ENCODE measurements around the gene WDR54. TPM values are rescaled to one million over a fixed set of nuclear protein-coding genes. Genes with fewer than 3 reads are reported as not detected.

WDR54 gene
- total RNA-seq, 1 donor from 2014 or later, result 15.8 TPM

DNA sequence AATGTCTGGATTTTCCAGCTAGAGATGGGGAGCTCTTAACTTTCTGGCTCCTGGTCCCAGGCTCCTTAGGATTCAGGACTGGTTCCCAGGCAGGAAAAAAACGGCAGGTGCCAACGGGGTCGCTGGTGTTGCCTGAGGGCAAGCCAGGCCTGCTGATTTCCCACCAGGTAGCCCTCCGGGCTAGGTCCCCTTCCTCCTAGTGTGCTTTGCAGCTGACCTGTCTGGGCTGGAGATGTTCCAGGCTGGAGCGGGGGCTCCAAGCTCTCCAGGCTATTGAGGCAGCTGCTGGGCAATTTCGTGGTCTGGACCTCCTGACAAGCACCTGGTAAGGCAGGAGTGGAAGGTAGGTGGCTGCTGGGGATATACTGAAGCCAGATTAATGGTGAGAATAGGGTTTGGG lies 53.0 kb downstream of the WDR54 start:
- peaks cover 27% of the 10 kb centered on the region for H3K4me1 Mint-ChIP-seq (ENCODE audit: unreplicated experiment)
- H3K27me3 Mint-ChIP-seq (ENCODE audit: unreplicated experiment), result no peaks in the 10 kb centered on the region
- TF ChIP-seq, protein P1, sequence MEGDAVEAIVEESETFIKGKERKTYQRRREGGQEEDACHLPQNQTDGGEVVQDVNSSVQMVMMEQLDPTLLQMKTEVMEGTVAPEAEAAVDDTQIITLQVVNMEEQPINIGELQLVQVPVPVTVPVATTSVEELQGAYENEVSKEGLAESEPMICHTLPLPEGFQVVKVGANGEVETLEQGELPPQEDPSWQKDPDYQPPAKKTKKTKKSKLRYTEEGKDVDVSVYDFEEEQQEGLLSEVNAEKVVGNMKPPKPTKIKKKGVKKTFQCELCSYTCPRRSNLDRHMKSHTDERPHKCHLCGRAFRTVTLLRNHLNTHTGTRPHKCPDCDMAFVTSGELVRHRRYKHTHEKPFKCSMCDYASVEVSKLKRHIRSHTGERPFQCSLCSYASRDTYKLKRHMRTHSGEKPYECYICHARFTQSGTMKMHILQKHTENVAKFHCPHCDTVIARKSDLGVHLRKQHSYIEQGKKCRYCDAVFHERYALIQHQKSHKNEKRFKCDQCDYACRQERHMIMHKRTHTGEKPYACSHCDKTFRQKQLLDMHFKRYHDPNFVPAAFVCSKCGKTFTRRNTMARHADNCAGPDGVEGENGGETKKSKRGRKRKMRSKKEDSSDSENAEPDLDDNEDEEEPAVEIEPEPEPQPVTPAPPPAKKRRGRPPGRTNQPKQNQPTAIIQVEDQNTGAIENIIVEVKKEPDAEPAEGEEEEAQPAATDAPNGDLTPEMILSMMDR (IDR thresholded peaks at IDR 0.05), result no peak
- no peak overlapping the region for H3K27ac Mint-ChIP-seq (ENCODE audit: unreplicated experiment)
- H3K9me3 Mint-ChIP-seq (ENCODE audit: unreplicated experiment), result no peaks in the 10 kb centered on the region
- DNase-seq (ENCODE audit: extremely low spot score, unreplicated experiment), result no peak
- peaks cover 15% of the 10 kb centered on the region for H3K36me3 Mint-ChIP-seq (ENCODE audit: unreplicated experiment)
- H3K4me3 Mint-ChIP-seq (ENCODE audit: unreplicated experiment), result peak overlapping the region; percentile 50

DNA sequence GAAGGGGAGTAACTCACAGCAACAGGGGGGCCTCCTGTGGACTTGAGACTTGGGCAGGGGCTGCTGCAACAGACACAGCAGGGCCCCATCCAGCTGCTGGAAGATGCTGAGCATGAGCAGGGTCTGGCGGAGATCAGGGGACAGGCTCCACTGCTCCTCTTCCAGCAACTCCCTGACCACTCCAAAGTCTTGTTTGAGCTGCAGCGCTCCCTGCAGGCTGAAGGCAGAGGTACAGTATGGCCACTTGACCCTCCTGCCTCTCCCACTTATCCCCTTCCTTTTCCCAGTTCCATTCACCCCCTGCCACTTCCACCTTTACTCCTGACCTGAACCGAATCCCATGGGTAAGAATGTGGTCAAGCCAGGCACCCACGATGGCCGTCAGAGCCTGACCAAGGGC lies 53.4 kb downstream of the WDR54 start:
- TF ChIP-seq, protein P1 (IDR thresholded peaks at IDR 0.05), result peak; percentile 27
- H3K27ac Mint-ChIP-seq (ENCODE audit: unreplicated experiment), result no peak overlapping the region
- no peaks in the 10 kb centered on the region for H3K27me3 Mint-ChIP-seq (ENCODE audit: unreplicated experiment)

More for the DNA sequence above, 53.4 kb downstream of the WDR54 start:
- no peak for DNase-seq (ENCODE audit: extremely low spot score, unreplicated experiment)
- peaks cover 27% of the 10 kb centered on the region for H3K4me1 Mint-ChIP-seq (ENCODE audit: unreplicated experiment)
- H3K36me3 Mint-ChIP-seq (ENCODE audit: unreplicated experiment), result peaks cover 19% of the 10 kb centered on the region
- no peak overlapping the region for H3K4me3 Mint-ChIP-seq (ENCODE audit: unreplicated experiment)
- no peaks in the 10 kb centered on the region for H3K9me3 Mint-ChIP-seq (ENCODE audit: unreplicated experiment)

Other genes starting within 250 kb of the WDR54 start
- gene MOB1A, start 242.9 kb upstream of the WDR54 start, total RNA-seq, result 96.1 and 96.3 TPM in 2 replicates
- 223 and 242 TPM in 2 replicates for gene MTHFD2, start 223.1 kb upstream of the WDR54 start, total RNA-seq
- gene SLC4A5, start 78.3 kb upstream of the WDR54 start, total RNA-seq, result 1.6 and 2.3 TPM in 2 replicates
- gene DCTN1, start 41.4 kb upstream of the WDR54 start, total RNA-seq, result 182 and 186 TPM in 2 replicates
- 2.4 and 2.8 TPM in 2 replicates for gene C2orf81, start 111 bp upstream of the WDR54 start, total RNA-seq
- gene RTKN, start 20.2 kb downstream of the WDR54 start, total RNA-seq, result 19.1 and 22.1 TPM in 2 replicates
- gene INO80B, start 33.4 kb downstream of the WDR54 start, total RNA-seq, result 34.9 and 41.9 TPM in 2 replicates
- 86.3 and 96.1 TPM in 2 replicates for gene WBP1, start 36.7 kb downstream of the WDR54 start, total RNA-seq
- 55.9 and 59.5 TPM in 2 replicates for gene MOGS, start 43.7 kb downstream of the WDR54 start, total RNA-seq
- gene MRPL53, start 51.0 kb downstream of the WDR54 start, total RNA-seq, result 61.5 and 67.5 TPM in 2 replicates
- 20.6 TPM in 2 replicates for gene CCDC142, start 61.3 kb downstream of the WDR54 start, total RNA-seq
- 24.2 and 24.3 TPM in 2 replicates for gene TTC31, start 61.4 kb downstream of the WDR54 start, total RNA-seq
- gene LBX2, start 77.9 kb downstream of the WDR54 start, total RNA-seq, result 1.0 and 1.1 TPM in 2 replicates
- gene PCGF1, start 86.0 kb downstream of the WDR54 start, total RNA-seq, result 32.2 and 32.5 TPM in 2 replicates
- not detected in 2 replicates for gene TLX2, start 92.7 kb downstream of the WDR54 start, total RNA-seq
- 0.26 and 0.32 TPM in 2 replicates for gene DQX1, start 104.5 kb downstream of the WDR54 start, total RNA-seq
- 96.3 and 97.1 TPM in 2 replicates for gene AUP1, start 108.0 kb downstream of the WDR54 start, total RNA-seq
- gene HTRA2, start 108.2 kb downstream of the WDR54 start, total RNA-seq, result 32.0 and 32.3 TPM in 2 replicates
- gene LOXL3, start 132.2 kb downstream of the WDR54 start, total RNA-seq, result 58.1 and 62.1 TPM in 2 replicates
- gene DOK1, start 133.0 kb downstream of the WDR54 start, total RNA-seq, result 15.8 and 17.7 TPM in 2 replicates
- not detected in 2 replicates for gene M1AP, start 226.6 kb downstream of the WDR54 start, total RNA-seq
- gene SEMA4F, start 232.5 kb downstream of the WDR54 start, total RNA-seq, result 12.1 and 14.2 TPM in 2 replicates

Data from osteocyte (in vitro differentiated cells).